NCI-H446 (cell line): ENCODE measurements around the gene VPS52.
"Not testable (repeated sequence)": the region's sequence is repeated elsewhere in the genome, so short reads cannot be mapped to it uniquely, and the experiment has no call there.

Experiments used
- DNase-seq, 2 experiments: peaks; one replicate each; lab custom pipeline; 2025; lab: John Stamatoyannopoulos, UW

The VPS52 gene

DNA sequence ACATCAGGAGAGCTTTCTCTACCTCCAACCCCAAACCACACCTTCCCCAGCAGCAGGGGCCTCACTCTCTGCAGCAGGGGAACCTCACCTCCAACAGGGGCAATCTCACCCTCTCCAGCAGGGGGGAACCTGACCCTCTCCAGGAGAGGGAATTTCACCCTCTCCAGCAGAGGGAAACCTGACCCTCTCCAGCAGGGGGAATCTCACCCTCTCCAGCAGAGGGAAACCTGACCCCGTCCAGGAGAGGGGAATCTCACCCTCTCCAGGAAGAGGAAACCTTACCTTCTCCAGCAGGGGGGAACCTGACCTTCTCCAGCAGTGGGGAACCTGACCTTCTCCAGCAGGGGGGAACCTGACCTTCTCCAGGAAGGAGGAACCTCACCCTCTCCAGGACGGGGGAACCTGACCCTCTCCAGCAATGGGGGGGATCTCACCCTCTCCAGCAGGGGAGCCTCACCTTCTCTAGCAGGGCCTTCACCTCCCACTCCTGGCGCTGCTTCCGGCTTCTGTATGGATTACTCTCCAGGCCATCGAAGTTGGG lies 8.4 kb upstream of the VPS52 start:
- DNase-seq: no peak

DNA sequence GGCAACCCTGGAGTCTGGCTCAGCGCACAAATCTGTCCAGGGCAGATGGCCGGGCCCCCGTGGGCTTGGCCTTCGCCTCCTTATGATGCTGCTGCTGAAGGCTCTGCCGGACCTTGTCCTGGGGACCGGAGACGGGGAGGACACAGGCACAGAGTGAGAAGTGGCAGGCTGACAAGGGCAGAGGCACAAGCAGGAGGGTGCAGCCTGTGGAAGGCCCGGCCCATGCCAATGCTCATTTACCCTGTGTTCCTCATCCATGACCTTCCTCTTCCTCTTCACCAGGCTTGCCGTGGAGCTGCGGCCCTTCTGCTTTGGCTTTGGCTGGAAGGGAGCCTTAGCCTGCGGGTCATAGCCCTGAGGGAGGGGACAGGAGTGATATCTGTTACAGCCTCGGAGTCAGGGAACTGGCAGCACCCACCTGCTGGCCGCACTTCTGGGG lies 7.6 kb upstream of the VPS52 start:
- no peak for DNase-seq

DNA sequence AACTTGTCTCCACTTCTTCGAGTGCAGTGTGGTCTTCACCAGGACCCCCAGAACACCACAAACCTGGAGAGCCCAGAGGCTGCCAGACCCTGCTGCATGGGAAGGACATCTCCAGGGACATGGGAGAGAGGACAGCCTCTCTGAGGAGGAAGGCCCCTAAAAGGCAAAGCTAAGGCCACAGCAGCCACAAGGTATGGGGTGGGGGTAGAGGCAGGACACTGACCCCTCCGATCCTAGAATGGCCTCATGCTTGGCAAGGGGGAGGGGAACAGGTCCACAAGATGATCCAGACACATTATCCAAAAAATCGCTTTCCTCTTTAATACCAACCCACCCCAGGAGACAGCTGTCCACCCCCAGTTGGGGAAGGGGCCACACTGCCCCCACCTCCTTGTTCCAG lies 7.1 kb upstream of the VPS52 start:
- DNase-seq: no peak

DNA sequence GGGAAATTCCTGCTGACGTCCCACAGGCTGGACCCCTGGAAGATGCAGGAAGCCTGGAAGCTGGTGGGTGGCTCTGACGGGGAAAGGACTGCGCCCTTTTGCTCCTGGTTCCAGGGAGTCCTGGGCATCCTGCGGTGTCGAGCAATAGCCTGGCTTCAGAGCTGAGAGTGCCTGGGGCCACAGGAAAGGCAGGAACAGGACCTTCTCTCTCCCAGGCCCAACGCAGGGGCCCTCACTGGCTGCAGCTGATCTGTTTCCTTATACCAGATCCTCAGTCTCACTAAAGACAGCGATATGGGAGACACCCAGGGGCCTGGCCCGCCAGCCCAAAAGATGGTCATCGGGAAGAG lies 6.7 kb upstream of the VPS52 start:
- DNase-seq: no peak

DNA sequence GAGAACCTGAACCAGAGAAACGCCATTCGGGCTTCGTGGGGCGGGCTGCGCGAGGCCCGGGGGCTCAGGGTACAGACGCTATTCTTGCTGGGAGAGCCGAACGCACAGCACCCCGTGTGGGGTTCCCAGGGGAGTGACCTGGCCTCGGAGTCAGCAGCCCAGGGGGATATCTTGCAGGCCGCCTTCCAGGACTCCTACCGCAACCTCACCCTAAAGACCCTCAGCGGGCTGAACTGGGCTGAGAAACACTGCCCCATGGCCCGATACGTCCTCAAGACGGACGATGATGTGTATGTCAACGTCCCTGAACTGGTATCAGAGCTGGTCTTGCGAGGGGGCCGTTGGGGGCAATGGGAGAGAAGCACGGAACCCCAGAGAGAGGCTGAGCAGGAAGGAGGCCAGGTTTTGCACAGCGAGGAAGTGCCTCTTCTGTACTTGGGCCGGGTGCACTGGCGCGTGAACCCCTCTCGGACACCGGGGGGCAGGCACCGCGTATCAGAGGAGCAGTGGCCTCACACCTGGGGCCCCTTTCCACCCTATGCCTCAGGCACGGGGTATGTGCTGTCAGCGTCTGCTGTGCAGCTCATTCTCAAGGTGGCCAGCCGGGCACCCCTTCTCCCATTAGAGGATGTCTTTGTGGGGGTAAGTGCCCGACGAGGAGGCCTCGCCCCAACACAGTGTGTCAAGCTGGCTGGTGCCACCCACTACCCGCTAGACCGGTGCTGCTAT lies 6.2 kb upstream of the VPS52 start:
- DNase-seq: no peak

DNA sequence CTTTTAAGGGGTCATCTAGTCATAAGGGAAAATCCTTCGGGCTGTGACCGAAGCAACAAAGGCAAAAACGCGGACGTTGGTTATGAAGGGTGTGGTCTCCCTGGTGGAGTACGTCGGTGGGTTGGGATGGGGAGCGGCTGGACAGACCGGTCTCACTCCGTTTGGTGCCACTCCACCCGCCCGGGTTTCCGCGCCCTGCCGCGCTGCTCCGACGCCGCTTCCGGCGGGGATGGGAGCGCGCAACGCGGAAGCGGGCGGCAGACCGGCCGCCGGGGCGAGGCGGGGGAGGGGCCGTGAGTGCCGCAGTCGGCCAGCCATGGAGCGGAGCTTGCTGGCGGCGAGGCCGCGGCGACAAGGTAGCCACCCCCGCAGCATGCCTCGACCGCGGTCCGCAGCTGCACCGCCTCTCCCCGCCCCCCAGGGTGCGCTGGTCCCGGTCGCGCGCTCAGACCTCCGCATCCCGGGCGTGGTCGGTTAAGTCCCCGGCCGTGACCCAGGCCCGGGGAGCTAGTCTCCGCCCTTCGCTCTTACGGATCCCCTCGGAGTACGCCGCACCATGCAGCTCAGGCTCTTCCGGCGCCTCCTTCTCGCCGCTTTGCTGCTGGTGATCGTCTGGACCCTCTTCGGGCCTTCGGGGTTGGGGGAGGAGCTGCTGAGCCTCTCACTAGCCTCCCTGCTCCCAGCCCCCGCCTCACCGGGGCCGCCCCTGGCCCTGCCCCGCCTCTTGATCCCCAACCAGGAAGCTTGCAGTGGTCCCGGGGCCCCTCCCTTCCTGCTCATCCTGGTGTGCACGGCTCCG lies 5.4 kb upstream of the VPS52 start, which contains the start of gene B3GALT4:
Gene B3GALT4 (plus strand): TSS at position 260 of the 799 bp plus-strand sequence. CDS start 297 bp downstream, at position 557.
- no peak for DNase-seq

DNA sequence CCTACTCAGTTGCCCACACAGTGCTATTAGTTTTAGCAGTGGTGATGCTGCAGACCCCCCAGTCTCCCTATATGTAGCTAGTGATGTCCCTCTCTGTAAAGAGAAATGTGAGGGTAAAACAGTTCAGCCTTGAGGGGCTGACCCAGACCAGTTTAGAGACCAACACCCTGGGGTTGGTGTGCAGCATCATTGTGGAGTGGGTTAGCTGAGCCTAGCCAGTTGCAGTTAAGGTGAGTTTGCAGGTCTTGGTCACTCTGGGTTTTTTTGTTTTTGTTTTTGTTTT lies 4.8 kb upstream of the VPS52 start:
- DNase-seq: no peak

DNA sequence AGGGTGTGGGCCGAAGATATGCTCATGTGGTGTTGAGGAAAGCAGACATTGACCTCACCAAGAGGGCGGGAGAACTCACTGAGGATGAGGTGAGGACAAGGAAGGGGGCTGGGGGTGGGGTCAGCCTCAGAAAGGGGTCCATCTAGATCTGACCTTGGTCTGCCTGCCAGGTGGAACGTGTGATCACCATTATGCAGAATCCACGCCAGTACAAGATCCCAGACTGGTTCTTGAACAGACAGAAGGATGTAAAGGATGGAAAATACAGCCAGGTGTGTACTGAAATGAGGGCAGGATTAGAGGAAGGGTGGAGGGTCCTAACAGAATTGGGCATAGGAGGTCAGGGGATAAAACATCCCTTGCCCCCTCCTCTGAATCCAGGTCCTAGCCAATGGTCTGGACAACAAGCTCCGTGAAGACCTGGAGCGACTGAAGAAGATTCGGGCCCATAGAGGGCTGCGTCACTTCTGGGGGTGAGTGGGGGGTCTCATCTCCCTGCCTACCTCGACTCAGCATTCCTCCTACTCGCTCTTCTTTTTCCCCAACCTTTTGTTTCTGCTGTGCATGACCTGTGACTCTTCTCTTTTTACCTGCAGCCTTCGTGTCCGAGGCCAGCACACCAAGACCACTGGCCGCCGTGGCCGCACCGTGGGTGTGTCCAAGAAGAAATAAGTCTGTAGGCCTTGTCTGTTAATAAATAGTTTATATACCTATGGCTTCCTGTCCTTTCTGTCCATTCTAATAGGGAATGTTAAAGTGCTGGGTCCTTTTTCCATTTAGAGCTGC lies 4.3 kb upstream of the VPS52 start:
- DNase-seq: not testable (repeated sequence)

DNA sequence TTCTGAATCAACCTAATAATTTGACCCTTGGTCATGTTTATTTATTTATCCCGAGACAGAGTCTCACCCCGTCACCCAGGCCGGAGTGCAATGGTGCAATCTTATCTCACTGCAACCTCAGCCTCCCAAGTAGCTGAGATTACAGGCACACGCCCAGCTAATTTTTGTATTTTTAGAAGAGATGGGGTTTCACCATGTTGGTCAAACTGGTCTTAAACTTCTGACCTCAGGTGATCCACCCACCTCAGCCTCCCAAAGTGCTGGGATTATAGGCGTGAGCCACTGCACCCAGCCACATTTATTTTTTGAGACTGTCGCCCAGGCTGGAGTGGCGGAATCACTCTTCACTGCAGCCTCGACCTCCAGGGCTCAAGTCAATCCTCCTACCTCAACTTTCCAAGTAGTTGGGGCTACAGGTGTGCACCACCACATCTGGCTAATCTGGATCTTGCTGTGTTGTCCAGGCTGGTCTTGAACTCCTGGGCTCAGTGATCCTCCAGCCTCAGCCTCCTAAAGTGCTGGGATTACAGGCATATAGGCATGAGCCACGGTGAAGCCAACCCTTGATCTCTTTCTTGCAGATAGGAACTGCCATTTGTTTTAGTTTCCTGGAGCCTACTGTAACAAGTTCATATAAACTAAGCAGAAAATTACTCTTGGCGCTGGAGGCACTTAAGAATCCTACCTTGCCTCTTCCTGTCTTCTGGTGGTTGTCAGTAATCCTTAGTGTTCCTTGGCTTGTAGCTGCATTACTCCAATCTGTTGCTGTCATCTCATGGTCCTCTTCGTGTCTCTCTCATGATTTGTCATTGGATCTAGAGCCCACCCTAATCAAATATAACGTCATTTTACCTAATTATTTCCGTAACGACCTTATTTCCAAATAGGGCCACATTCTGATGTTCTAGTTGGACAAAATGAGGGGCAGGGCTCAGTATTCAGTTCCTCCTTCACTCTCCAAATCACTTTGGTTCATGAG lies 2.5 kb upstream of the VPS52 start:
- DNase-seq: no peak

DNA sequence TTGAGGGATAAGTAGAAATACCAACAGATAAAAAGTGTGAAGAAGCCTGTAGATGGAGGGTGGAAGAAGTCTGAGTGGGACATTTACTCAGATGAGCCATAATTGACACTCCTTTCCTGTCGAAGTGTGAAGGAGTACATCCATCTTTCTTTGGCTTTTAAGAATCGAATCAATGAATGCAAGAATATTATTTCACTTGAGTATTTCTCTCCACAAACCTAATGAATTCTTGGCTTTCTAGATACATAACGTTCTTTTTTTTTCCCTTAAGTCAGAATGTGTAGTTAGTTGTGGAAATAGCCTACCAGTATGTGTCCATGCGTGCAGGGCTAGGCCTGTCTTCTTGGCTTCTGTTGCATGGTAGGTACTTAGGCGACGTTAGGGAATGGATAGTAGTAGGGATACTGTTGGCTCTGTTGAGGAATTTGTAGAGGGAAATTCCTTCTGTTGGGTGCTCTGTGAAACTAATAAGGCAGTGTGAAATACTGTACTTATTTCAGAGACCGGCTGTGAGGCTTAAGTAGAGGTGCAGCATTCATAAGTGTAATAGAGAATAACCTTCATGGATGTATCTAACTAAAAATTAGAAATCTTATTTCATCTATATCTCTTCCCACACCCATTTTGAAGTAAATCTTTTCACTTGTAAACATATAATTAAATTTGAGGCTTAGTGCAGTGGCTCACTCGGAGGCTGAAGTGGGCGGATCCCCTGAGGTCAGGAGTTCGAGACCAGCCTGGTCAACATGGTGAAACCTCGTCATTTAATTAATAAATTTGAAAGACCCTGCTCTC lies 1.6 kb upstream of the VPS52 start:
- DNase-seq: no peak

DNA sequence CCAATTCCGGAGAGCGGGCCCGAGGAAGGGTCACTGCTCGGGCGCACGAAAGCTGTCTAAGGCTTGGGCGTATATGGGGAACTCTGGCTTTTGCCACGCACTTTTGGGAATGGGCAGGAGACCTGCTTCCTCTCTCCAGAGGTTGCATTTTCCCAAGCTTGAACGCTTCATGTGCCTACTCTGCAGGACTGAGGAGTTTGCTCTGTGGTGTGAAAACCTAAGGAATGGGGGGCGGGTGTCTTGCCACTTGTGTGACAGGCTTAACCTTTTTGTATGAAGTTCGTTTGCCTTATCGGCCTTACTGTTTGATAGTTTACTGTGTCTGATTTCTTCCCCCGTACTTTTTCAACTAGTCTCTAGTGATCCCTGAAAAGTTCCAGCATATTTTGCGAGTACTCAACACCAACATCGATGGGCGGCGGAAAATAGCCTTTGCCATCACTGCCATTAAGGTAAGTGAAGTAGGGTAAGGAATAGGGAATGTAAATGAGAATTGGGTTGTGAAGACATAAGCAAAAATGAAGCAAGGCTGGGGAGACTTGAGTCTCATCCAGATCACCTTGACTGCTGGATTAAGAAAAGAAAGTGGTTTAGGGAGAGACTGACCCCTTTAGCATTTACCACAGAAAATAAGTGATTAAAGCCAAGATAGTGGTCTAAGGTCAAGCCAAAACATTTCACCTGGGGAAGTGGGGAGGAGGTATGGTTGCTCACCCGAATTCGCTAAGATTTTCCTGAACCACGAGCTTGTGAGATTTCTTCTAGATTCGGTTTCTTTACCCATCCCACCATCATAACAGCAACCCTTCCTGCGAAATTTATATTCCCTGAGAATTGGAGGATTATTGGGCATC lies 826 bp upstream of the VPS52 start:
- DNase-seq: no peak

DNA sequence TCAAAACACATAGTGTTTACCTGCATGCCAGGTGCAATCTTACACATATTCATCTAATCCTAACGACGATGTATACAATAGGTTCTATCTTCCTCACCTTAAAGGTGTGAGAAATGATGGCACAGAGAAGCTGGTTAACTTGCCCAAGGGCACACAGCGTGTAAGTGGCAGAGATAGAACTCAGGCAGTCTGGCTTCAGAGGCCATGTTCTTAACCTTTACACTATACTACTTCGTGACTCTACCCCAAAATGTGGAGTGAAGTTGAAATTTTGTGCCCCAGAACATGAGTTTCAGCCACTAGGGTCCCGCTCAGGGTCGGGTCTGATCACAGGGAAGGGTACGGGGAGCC lies 584 bp downstream of the VPS52 start:
- DNase-seq: peak in 1 of 2 experiments; percentile 52

DNA sequence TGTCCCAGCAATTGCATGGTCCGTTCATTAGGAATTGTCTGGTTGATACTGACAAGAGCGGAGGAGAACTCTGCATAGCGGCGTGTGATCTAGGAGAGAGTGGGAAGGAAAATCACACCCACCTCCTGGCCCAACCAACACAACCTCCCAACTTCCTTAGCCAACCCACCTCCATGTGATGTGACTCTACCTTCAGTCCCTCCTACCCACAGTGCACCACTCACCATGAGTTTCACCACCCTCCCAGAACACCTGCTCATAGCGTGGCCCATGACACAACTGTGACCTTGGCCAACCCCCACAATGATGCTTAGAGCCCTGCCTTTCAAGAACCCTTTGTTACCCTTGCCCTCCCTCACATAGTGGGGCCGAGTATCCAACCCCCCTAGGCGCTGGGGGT lies 7.7 kb downstream of the VPS52 start:
- no peak for DNase-seq

DNA sequence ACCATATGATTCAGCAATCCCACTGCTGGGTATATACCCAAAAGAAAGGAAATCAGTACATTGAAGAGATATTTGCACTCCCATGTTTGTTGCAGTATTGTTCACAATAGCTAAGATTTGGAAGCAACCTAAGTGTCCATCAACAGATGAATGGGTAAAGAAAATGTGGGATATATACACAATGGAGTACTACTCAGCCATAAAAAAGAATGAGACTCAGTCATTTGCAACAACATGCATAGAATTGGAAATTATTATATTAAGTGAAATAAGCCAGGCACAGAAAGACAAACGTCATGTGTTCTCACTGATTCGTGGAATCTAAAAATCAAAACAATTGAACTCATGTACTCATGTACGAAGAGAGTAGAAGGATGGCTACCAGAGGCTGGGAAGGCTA lies 9.2 kb downstream of the VPS52 start:
- not testable (repeated sequence) for DNase-seq

DNA sequence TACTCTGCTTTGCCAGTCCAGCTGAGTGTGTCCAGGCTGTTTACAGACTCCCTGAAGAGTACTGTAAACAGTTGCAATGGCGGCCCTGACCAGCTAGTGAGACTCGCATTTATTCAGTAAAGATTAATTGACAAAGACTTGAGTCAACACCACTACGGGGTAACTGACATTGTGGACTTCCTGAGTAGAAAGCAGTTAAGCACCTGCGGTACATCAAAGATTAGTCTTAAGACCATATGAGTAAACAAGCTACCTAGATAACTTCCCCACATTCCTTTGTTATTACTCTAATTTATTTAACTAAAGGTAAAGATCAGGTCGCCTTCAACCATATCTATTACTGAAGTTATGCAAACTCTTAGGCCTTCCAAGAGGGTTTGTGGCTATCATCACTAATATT lies 12.6 kb downstream of the VPS52 start:
- DNase-seq: no peak

DNA sequence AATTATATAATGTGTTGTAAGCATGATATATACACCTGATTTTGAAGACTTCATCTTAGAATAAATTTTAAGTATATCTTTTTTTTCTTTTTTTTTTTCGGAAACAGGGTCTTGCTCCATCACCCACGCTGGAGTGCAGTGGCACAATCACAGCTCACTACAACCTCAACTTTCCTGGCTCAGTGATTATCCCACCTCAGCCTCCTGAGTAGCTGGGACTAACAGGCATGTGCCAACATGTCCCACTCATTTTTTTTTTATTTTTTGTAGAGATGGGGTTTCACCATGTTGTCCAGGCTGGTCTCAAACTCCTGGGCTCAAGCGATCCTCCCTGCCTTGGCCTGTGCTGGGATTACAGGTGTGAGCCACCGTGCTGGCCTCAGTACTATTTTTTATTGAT lies 17.1 kb downstream of the VPS52 start:
- DNase-seq: no peak

DNA sequence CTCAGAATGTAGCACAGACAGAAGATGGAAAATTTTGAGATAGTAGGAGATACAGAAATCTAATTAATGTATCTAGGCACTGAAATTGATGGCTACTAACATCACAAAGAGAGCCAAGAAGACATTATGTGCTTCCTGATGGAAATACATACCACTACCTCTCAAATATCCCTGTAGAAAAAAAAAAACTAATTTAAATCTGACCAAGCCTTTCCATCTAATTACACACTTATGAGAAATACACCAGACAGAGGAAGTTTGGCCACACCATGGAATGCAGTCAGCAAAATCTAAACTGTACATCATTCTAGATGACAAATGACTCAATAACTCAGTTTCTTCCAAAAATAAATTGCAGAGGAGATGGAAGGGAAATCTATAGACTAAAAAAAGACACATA lies 18.9 kb downstream of the VPS52 start:
- no peak for DNase-seq

DNA sequence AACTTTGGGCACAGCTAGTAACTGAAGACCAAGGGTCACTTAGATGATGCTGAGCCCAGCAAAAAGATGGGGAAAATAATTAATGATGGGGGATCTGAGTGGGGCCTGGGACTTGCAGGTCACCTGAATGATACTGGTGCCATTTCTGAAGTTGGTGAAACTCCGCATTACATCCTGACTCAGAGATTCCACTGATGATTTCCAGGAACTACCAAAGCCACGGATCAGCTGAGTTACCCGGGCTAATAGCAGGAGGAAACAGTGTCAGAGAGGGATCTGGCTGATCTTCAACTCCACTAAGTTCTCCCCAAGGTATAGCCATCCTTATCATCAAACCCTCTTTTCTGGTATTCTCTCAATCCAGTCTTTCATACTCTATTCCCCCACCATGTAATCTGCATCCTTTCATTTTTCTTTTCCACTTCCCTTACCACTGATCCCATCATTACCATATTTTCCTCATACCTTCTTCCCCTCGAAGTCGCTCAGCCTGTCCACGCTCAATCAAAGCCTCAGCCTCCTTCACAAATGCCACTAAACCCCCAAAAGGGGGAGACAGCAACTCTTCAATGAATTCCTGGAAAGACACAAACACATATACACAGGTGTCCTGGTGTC lies 20.2 kb downstream of the VPS52 start:
- DNase-seq: no peak

DNA sequence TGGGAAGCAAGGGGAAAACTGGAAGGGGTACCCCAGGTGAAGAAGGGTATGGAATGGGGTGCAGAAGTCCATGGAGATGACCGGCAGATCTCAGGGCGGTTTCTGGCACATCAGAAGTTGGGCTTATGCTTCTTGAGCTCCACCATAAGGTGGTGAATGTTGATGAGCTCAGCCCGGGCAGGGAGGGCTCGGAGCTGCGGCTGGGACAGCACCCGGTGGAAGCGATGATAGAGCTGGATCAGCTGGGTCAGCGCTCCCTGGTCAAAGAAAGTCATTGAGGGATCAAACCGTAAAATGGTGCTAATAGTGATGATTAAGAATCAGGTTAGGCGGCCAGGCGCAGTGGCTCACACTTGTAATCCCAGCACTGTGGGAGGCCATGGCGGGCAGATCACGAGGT lies 20.9 kb downstream of the VPS52 start:
- no peak for DNase-seq
